Panc1 (cell line): Measurements from ENCODE around the gene ROS1. TPM values are rescaled to one million over a fixed set of nuclear protein-coding genes. Genes with fewer than 3 reads are reported as not detected.

Experiments used
- ATAC-seq: fragments of 200-7000 bp; cut with Tn5 transposase; 2 replicates; pipeline ENCODE4 v1.9.1; 2020; ENCODE audit warnings: mild to moderate bottlenecking, moderate library complexity
- BruUV-seq: library from RNA; stranded (reverse); fragments of 400-500 nt; replicated peaks from 2 replicates; lab custom pipeline; 2021; lab: Mats Ljungman, UMichigan
- CTCF ChIA-PET: fragments of 300-600 bp; sonication (Branson Sonifier 250); formaldehyde crosslinking; loops from one replicate; lab custom pipeline; 2022; ENCODE audit warnings: antibody characterized with exemption; lab: Charles Lee
- POLR2A ChIA-PET: fragments of 300-600 bp; sonication (Branson Sonifier 250); formaldehyde crosslinking; loops from one replicate; lab custom pipeline; 2022; ENCODE audit warnings: antibody characterized with exemption; lab: Charles Lee
- DNase-seq: peaks from one replicate; pipeline ENCODE4 v3.0.0-alpha.2; 2010; ENCODE audit warnings: low read depth, low spot score
- H3K27ac ChIP-seq: 2 replicates; pipeline ENCODE4 v1.5.1; 2011; ENCODE audit warnings: mild to moderate bottlenecking, low read length, inconsistent platforms
- H3K27me3 ChIP-seq: fragments of 200-500 bp; sonication (Bioruptor generic); 2 replicates; pipeline ENCODE4 v1.6.0; 2014; ENCODE audit warnings: low read length, inconsistent platforms; ENCODE audit not compliant: control insufficient read depth, insufficient read depth
- H3K36me3 ChIP-seq: fragments of 200-500 bp; sonication (Bioruptor generic); 2 replicates; pipeline ENCODE4 v1.5.1; 2014; ENCODE audit warnings: inconsistent platforms, mild to moderate bottlenecking, low read length, moderate library complexity; ENCODE audit not compliant: control insufficient read depth, insufficient read depth
- H3K4me1 ChIP-seq: 2 replicates; pipeline ENCODE4 v1.5.1; 2011; ENCODE audit warnings: inconsistent platforms, mild to moderate bottlenecking, low read length, moderate library complexity; ENCODE audit not compliant: control insufficient read depth, insufficient read depth
- H3K4me3 ChIP-seq, 2 experiments: 2 replicates each; pipeline ENCODE4 v1.5.1; 2011 to 2012; ENCODE audit warnings: low read depth in 2 of 2, low read length in 2 of 2, mild to moderate bottlenecking in 2 of 2, inconsistent platforms in 1 of 2, moderate library complexity in 1 of 2
- H3K9me3 ChIP-seq: fragments of 200-500 bp; sonication (Bioruptor generic); 2 replicates; pipeline ENCODE4 v1.5.1; 2014; ENCODE audit warnings: low read depth, mild to moderate bottlenecking, inconsistent platforms, low read length, moderate library complexity; ENCODE audit not compliant: control insufficient read depth, insufficient read depth
- CTCF ChIP-seq: fragments of 450-650 bp; IDR thresholded peaks from 2 replicates; pipeline ENCODE4 v1.5.1; 2017; ENCODE audit warnings: mild to moderate bottlenecking
- POLR2AphosphoS5 ChIP-seq: IDR thresholded peaks from 2 replicates; pipeline ENCODE4 v1.6.1; 2012; ENCODE audit warnings: mild to moderate bottlenecking, low read depth, low read length, moderate library complexity
- REST ChIP-seq, 2 experiments: IDR thresholded peaks; 2 replicates each; pipeline ENCODE4 v1.6.1; 2011 to 2012; ENCODE audit warnings: low read depth in 2 of 2, control low read depth in 1 of 2, low read length in 1 of 2, mild to moderate bottlenecking in 1 of 2, moderate library complexity in 1 of 2; ENCODE audit not compliant: insufficient read depth in 1 of 2
- SIN3A ChIP-seq: IDR thresholded peaks from 2 replicates; pipeline ENCODE4 v1.6.1; 2012; ENCODE audit warnings: low read depth, mild to moderate bottlenecking, low read length, moderate library complexity, borderline replicate concordance; ENCODE audit not compliant: insufficient read depth
- TCF7L2 ChIP-seq: IDR thresholded peaks from 2 replicates; pipeline ENCODE4 v1.6.1; 2011; ENCODE audit warnings: mild to moderate bottlenecking, low read depth, low read length, inconsistent platforms
- in situ Hi-C: cut with HindIII; loops from 2 replicates; pipeline ENCODE4 v1.10.0; 2016; ENCODE audit warnings: low sequenced_read_pairs, low pct_unique_long_range_greater_than_20kb
- intact Hi-C: fragments of 100-400 bp; cut with micrococcal nuclease; formaldehyde crosslinking; loops from one replicate; pipeline ENCODE4 v1.10.0; 2022; ENCODE audit not compliant: unreplicated experiment
- total RNA-seq: library from RNA; stranded (reverse); gene quantifications from one replicate; pipeline ENCODE4 v1.2.1, GENCODE V29; 2021; ENCODE audit not compliant: unreplicated experiment

ROS1 gene
- total RNA-seq, 1 experiment from 2014 or later, result 0.10 TPM

GRCh38 chr6:117465691-117466090 is 39.9 kb upstream of the ROS1 start:
- Histone ChIP-seq H3K4me3 (no peak overlapping the region), H3K4me1 (no peaks in the 10 kb centered on the region), H3K27me3 (no peaks in the 10 kb centered on the region), H3K9me3 (no peaks in the 10 kb centered on the region), H3K36me3 (no peaks in the 10 kb centered on the region), H3K27ac (no peak overlapping the region)
- in situ Hi-C loops, result no loop called here
- CTCF ChIA-PET, result interaction anchor here (1.9 kb wide), 1 partner anchor 16 kb away, joined by 5 read pairs; no protein-coding TSS in a partner anchor
- no peak for DNase-seq
- intact Hi-C loops, result no loop called here
- BruUV-seq, result no TSS peak
- no peak for TF ChIP-seq REST (IDR thresholded peaks at IDR 0.05; ENCODE audit: insufficient read depth in 1 of 2, low read depth in 2 of 2, low read length in 1 of 2)
- POLR2A ChIA-PET, result no interaction called here
- ATAC-seq, result no peak

GRCh38 chr6:117464700-117465099 is 39.0 kb upstream of the ROS1 start:
- BruUV-seq, result no TSS peak
- POLR2A ChIA-PET, result no interaction called here
- intact Hi-C loops, result no loop called here
- TF ChIP-seq REST (IDR thresholded peaks at IDR 0.05; ENCODE audit: insufficient read depth in 1 of 2, low read depth in 2 of 2, low read length in 1 of 2), result no peak
- no peak for TF ChIP-seq CTCF
- no peak for TF ChIP-seq POLR2AphosphoS5
- no peak for TF ChIP-seq SIN3A
- no peak for TF ChIP-seq TCF7L2
- Histone ChIP-seq H3K9me3 (no peaks in the 10 kb centered on the region), H3K4me1 (no peaks in the 10 kb centered on the region), H3K27ac (no peak overlapping the region), H3K4me3 (no peak overlapping the region), H3K36me3 (no peaks in the 10 kb centered on the region), H3K27me3 (no peaks in the 10 kb centered on the region)
- DNase-seq, result no peak
- CTCF ChIA-PET, result interaction anchor here (1.9 kb wide), 1 partner anchor 15 kb away, joined by 5 read pairs; no protein-coding TSS in a partner anchor
- peak; percentile 55; the same call in 1 of the 2 replicates for ATAC-seq
- in situ Hi-C loops, result no loop called here
